Spleen (tissue), 7 donors: Measurements from ENCODE around the gene TSC22D2.

ENCODE experiments used
- CTCF ChIP-seq, 11 experiments: fragments of 200-600 bp in 7 of 11; fragments of 450-650 bp in 4 of 11; sonication (generic) in 4 of 11; IDR thresholded peaks in 8 of 11; conservative IDR thresholded peaks in 3 of 11; 1 replicate in 7 of 11; 2 replicates in 4 of 11; pipeline versions ENCODE4 v1.4.0 to v1.8.0; 2016 to 2021; ENCODE audit warnings: antibody characterized with exemption in 11 of 11, inconsistent platforms in 4 of 11, mild to moderate bottlenecking in 1 of 11
- POLR2A ChIP-seq, 3 donors: fragments of 450-650 bp; IDR thresholded peaks; one replicate each; pipeline ENCODE4 v1.5.1; 2017; ENCODE audit warnings: antibody characterized with exemption in 3 of 3, mild to moderate bottlenecking in 1 of 3
- POLR2AphosphoS5 ChIP-seq, 3 donors: sonication (generic); formaldehyde crosslinking; IDR thresholded peaks; one replicate each; pipeline ENCODE4 v1.5.1; 2017; ENCODE audit warnings: antibody characterized with exemption in 3 of 3
- donor health status: DM: no; HTN: no; CAD: no; lungs with moderate emphysema.
- donor health status: DM: no; HTN: no; CAD: no.
- donor health status: DM: no; HTN: no; CAD: no.

GRCh38 chr3:150467381-150467780 is 59.3 kb downstream of the TSC22D2 start:
- TF ChIP-seq POLR2AphosphoS5 (IDR thresholded peaks at IDR 0.05) (no peak), CTCF (IDR thresholded peaks at IDR 0.05 in 8 of 11, conservative IDR thresholded peaks at IDR 0.05 in 3 of 11) (no peak), POLR2A (IDR thresholded peaks at IDR 0.05) (no peak)
